CD4-positive, alpha-beta T cell treated with Interleukin-1 beta for 1 hour (primary cell): ENCODE measurements around the gene CREB3L1.

ENCODE experiments used
- DNase-seq, 2 donors: peaks; one replicate each; pipeline ENCODE4 v3.0.0-alpha.2; 2020 to 2022

The CREB3L1 gene

GRCh38 chr11:46367916-46368267 lies 90.4 kb downstream of the CREB3L1 start:
- DNase-seq: no peak

DNA sequence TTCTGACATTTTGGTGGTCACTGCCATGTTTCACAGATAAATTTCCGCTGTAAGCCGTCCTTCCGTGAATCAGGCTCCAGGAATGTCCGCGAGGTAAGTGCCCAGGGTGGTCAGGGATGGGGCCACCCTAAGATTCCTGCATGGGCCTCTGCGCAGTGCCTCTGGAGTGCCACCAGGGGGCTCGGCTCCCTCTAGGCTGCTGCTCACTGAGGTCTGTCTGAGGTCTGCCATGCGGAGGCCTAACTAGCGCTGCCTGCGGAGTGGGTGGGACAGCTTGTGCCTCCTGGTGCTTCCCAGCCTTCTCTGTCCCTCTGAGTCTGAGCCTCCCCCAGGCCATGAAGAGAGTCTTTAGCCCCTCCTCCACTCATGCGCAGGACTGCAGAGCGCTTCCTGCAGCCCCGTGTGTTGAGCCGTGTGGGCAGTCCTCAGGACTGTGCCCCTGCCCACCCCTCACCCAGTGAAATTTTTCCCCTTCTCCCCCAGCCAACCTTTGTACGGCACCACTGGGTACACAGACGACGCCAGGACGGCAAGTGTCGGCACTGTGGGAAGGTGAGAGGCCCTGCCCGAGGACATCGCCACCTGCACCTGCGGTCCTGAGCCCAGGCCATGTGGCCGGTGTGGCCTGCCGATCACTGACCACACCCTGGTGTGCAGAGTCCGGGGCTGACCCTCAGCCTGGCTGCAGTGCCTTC lies 92.1 kb downstream of the CREB3L1 start:
- DNase-seq: peak; percentile 53 to 57

DNA sequence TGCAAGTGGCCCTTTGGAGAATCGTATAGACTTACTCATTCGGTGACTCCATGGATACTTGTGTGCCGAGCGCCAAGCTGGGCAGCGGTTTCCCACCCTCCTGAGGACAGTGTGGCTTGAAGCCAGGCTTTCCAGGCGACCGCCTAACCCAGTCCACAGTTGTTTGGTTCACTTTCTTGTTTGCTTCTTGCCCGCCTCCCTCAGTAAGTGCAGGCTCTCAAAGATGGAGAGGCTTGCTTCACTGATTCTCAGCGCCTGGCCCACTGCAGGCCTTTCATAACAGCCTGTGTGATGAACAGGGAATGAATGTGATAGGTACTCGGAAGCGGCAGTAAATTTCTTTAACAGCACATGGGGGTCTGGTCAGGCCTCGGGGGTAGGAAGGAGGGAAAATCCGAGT lies 92.8 kb downstream of the CREB3L1 start:
- no peak for DNase-seq
